ENCODE results near the gene MEG3. TPM values are rescaled to one million over a fixed set of nuclear protein-coding genes. Genes with fewer than 3 reads are reported as not detected.

Gene MEG3
- total and polyA plus RNA-seq, 2 of the 4 experiments (the other 2 are of a cell fraction), result 31.5 to 556 TPM

GRCh38 chr14:100900837-100901390 lies 75.0 kb downstream of the MEG3 start (continued):
- TF ChIP-seq RFX5 (IDR thresholded peaks at IDR 0.05; ENCODE audit: low read depth, low read length) (no peak), NFE2L2 (IDR thresholded peaks at IDR 0.05; ENCODE audit: low read depth, low read length) (no peak), CEBPB (IDR thresholded peaks at IDR 0.05; ENCODE audit: low read depth, low read length) (no peak)

GRCh38 chr14:100901391-100902183 lies 75.7 kb downstream of the MEG3 start:
- no peak overlapping the region for H4K5ac ChIP-seq (ENCODE audit: low read depth, low read length)
- no peak overlapping the region for H3K23ac ChIP-seq (ENCODE audit: low read depth, low read length)
- dilution Hi-C loops (cut with HindIII; ENCODE audit: low sequenced_read_pairs, unreplicated experiment), result no loop called here
- no peak overlapping the region for H2AK5ac ChIP-seq (ENCODE audit: low read depth, low read length)
- H3K9me3 ChIP-seq (ENCODE audit: control insufficient read depth, insufficient read depth, low read length), result no peaks in the 10 kb centered on the region
- CTCF ChIA-PET, result interaction anchor here (1.2 kb wide), 1 partner anchor 516 kb away, joined by 3 read pairs; no protein-coding TSS in a partner anchor
- H3K4me3 ChIP-seq (ENCODE audit: insufficient read depth, low read depth, low read length), result no peak overlapping the region
- H3K9ac ChIP-seq (ENCODE audit: low read depth, low read length), result no peak overlapping the region
- no peak; the same call in 1 of the 2 replicates for ATAC-seq (ENCODE audit: low read depth)
- H3K18ac ChIP-seq (ENCODE audit: low read depth, low read length), result no peak overlapping the region
- no peak overlapping the region for H3K4me2 ChIP-seq (ENCODE audit: low read depth, low read length)
- H3K79me1 ChIP-seq (ENCODE audit: low read depth in 1 of 2, low read length in 2 of 2), result peaks cover 0 to 17% of the 10 kb centered on the region in 2 experiments; a peak in 2 of 4 replicates
- no peak overlapping the region for H2BK20ac ChIP-seq (ENCODE audit: low read depth, low read length)
- no peak overlapping the region for H2BK5ac ChIP-seq (ENCODE audit: low read depth, low read length, poor library complexity, severe bottlenecking)
- POLR2A ChIA-PET (ENCODE audit: unreplicated experiment), result no interaction called here
- DNase-seq, result no peak
- no peak overlapping the region for H4K8ac ChIP-seq (ENCODE audit: low read depth in 2 of 2, low read length in 2 of 2)
- no peak overlapping the region for H3K27ac ChIP-seq (ENCODE audit: insufficient read depth, low read length)
- H3K56ac ChIP-seq (ENCODE audit: extremely low read depth, insufficient read depth, low read length), result no peak overlapping the region
- no peak overlapping the region for H2AK9ac ChIP-seq (replicated peaks; ENCODE audit: low read depth, low read length, poor library complexity)
- no TSS peak for BruUV-seq (replicated peaks)
- peaks cover 29% of the 10 kb centered on the region for H4K20me1 ChIP-seq (ENCODE audit: insufficient read depth, low read length)
- peaks cover 15% of the 10 kb centered on the region; the same call in 1 of the 2 replicates for H3K27me3 ChIP-seq (ENCODE audit: control insufficient read depth, insufficient read depth, low read length)
- no peak overlapping the region for H3K4ac ChIP-seq (ENCODE audit: low read depth, low read length)
- H2BK120ac ChIP-seq (ENCODE audit: low read depth, low read length), result no peak overlapping the region
- intact Hi-C loops (cut with micrococcal nuclease), result loop anchor here (2.0 to 5.0 kb wide), 2 partner anchors 193 to 514 kb away; no protein-coding TSS in a partner anchor
- H2AFZ ChIP-seq (replicated peaks; ENCODE audit: low read length, poor library complexity), result no peak overlapping the region
- no peaks in the 10 kb centered on the region for H3K9me1 ChIP-seq (ENCODE audit: insufficient read depth, low read length)
- TF ChIP-seq MAFK (IDR thresholded peaks at IDR 0.05; ENCODE audit: low read depth, low read length) (no peak), NFE2L2 (IDR thresholded peaks at IDR 0.05; ENCODE audit: low read depth, low read length) (no peak), RFX5 (IDR thresholded peaks at IDR 0.05; ENCODE audit: low read depth, low read length) (no peak), MXI1 (IDR thresholded peaks at IDR 0.05; ENCODE audit: borderline replicate concordance, low read depth, low read length) (no peak), RCOR1 (IDR thresholded peaks at IDR 0.05; ENCODE audit: insufficient replicate concordance, low read length) (no peak), FOS (IDR thresholded peaks at IDR 0.05; ENCODE audit: low read depth, low read length) (no peak), CEBPB (IDR thresholded peaks at IDR 0.05; ENCODE audit: low read depth, low read length) (no peak), MAZ (IDR thresholded peaks at IDR 0.05; ENCODE audit: borderline replicate concordance, low read depth, low read length) (no peak), BHLHE40 (IDR thresholded peaks at IDR 0.05; ENCODE audit: low read depth, low read length) (no peak), USF2 (IDR thresholded peaks at IDR 0.05; ENCODE audit: low read depth, low read length) (no peak)
- no peak overlapping the region for H2BK15ac ChIP-seq (ENCODE audit: low read depth, low read length)
- peaks cover 53% of the 10 kb centered on the region for H3K36me3 ChIP-seq (ENCODE audit: control insufficient read depth, insufficient read depth, low read length)
- 85% methylated on average over 8 of the region's 12 CpGs; no CpG with 5 or more reads in 1 of the 2 experiments for WGBS, 2 experiments (ENCODE audit: extremely low coverage in 2 of 2, insufficient read length in 1 of 2)
- in situ Hi-C loops (cut with MboI; ENCODE audit: low sequenced_read_pairs), result no loop called here
- H3K4me1 ChIP-seq (ENCODE audit: control insufficient read depth, insufficient read depth, low read length), result no peaks in the 10 kb centered on the region; the same call in 1 of the 2 replicates
- no peak overlapping the region for H4K91ac ChIP-seq (ENCODE audit: insufficient read depth, low read depth, low read length)
- H3K14ac ChIP-seq (replicated peaks; ENCODE audit: low read depth, low read length), result no peak overlapping the region
